HG03558 (cell line): Measurements from ENCODE around the gene SERPINA1.
"Not testable (repeated sequence)": the region's sequence is repeated elsewhere in the genome, so short reads cannot be mapped to it uniquely, and the experiment has no call there.

Source experiments
- ATAC-seq: cut with Tn5 transposase; IDR thresholded peaks from one replicate; pipeline ENCODE4 v1.9.1; 2021; ENCODE audit warnings: moderate number of reproducible peaks; ENCODE audit not compliant: unreplicated experiment; ENCODE audit errors: extremely low read depth

Gene SERPINA1

DNA sequence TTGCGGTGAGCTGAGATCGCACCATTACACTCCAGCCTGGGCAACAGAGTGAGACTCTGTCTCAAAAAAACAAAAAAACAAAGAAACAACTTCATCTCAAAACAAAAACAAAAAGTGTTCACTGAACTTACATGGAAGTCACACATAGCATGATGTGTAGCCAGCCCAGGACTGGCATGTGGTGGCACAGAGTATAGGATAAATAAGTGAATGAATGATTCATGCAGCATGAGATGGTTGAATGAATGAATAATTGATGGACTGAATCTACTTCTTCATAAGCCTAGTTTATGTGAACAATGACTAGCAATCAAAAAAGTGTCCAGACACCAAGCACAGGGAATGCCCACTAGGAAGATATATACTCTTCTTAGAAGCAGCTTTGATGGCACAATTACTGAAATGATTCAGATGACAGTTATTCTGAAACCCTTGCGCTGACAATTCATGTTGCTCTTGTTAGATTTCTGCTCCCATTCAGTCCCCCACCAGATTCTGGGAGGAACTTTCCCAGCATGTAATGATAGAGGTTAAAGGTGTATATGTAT is 33.7 kb downstream of the SERPINA1 start:
- ATAC-seq, result no peak

DNA sequence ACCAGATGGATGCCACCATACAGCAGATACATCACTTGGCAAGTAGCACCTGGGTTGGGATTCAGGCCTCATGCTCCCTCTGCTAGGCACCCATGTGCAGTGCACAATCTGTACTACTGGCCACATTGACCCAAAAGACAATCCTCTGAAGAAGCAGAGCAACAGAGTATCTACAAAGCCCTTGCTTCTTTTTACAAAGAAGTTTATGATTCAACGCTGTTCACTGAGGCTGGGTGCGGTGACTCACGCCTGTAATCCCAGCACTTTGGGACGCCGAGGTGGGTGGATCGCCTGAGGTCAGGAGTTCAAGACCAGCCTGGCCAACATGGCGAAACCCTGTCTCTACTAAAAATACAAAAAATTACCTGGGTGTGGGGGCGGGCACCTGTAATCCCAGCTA is 34.2 kb downstream of the SERPINA1 start:
- ATAC-seq, result not testable (repeated sequence)

DNA sequence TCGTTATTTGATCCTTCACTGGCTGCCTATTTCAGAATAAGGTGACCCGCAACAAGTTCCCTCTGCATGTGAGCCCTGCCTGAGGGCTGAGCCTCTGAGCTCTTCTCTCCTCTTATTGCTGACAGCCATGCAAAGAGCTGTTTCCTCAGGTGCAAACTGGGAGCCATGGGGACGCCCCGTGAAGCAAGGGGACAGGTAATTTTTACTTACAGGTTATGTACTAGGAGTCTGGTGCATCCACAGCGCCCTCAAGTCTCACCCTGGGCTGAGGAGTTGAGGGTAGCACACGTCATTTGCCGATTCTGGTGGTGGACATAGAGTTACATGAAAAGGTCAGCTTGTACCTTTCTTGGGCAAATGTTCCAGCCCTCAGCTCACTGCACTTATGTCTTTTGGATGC is 39.1 kb downstream of the SERPINA1 start:
- ATAC-seq, result no peak

DNA sequence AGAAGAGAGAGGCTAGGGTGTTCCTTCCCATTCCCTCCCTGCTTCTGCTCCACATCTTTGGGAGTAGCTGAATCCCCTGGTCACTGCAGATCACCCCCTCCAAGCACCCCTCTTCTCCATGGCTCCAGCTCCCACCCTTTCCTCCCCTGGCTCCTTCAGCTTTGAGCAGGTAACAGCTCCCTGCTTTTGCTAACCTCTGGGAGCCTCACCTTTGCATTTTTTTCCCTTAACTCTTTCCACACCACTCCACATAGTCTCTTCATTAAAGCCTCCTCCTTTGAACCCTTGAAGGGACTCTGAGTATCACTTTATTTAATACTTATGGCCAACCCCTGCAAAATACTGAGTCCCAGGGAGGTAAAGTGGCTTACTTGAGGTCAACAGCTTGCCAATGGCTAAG is 39.6 kb downstream of the SERPINA1 start:
- no peak for ATAC-seq

DNA sequence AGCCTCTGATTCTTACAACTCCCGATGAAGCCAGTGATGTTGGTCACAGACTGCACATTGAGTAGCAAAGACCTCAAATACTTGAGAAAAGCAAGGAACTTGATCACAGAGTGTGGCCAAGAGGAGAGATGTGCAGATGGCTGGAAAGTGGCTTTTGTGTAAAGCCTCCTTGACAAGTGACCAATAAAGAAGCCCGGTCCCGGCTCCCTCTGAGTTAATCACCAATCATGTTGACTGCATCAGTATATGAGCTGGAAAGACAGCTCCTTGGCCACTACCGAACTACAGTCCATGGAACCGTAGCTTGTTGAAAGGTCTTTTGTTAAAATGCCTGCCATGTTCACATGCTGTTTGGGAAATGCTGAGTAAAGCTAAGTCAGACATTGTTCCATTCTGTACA is 41.6 kb downstream of the SERPINA1 start:
- no peak for ATAC-seq

DNA sequence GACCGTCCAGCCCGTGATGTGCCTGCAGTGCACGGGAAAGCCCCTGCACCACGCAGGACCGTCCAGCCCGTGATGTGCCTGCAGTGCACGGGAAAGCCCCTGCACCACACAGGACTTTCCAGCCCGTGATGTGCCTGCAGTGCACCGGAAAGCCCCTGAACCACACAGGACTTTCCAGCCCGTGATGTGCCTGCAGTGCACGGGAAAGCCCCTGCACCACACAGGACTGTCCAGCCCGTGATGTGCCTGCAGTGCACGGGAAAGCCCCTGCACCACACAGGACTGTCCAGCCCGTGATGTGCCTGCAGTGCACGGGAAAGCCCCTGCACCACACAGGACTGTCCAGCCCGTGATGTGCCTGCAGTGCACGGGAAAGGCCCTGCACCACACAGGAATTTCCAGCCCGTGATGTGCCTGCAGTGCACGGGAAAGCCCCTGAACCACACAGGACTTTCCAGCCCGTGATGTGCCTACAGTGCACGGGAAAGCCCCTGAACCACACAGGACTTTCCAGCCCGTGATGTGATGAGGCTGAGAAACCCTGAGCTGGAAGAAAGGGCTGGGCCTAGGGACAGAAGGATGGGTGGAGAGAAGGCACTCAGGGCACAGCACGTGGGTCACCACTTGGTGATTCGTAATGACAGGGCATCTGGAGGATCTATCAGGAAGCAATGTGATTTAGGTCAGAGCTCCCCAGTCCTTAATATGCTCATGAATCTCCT is 42.2 kb downstream of the SERPINA1 start:
- ATAC-seq, result not testable (repeated sequence)

DNA sequence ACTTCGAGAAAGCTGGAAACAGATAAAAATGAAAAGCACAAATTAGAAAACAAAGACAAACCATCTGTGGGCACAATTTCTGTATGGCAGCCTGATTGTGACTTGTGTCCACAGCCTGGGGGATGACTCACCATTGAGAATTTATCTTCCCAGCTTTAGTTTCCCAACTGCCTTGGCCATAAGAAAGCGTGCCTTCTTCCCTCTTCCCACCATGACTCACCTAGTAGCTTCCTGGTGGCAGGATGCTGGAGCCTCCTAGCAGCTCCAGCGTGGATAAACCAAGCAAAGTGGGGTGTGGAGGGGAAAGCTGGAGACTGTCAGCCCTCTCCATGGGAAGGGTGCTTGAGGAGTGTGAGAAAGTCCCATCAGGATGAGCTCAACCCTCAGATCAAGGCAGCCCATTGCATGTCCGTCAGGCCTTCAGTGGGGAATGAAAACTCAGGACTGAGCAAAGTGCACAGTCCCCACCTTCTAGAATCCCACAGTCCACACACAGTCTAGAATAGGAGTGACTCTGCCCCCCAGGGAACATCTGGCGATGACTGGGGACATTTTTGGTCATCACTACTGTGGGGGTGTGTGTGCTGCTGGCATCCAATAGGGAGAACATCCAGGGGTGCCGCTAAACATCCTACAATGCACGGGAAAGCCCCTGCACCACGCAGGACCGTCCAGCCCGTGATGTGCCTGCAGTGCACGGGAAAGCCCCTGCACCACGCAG is 42.9 kb downstream of the SERPINA1 start:
- ATAC-seq, result no peak

DNA sequence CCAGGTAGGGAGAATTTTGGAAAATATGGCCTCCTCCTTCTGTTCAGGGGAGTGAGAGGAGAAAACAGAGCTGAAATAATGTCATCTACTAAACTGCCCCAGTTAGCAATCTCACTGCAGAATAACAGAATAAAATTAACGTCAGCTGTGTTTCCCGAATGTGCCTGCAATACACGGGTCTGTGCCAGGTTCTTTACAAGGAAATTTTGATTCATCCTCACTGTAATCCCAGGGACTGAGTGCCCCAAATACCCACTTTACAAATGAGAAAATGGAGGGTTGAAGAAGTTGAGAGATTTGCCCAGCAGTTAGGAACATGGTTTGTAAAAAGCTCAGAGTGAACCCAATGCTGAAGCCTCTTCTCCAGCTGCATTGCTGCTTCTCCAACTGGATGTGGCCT is 44.0 kb downstream of the SERPINA1 start:
- ATAC-seq, result no peak

DNA sequence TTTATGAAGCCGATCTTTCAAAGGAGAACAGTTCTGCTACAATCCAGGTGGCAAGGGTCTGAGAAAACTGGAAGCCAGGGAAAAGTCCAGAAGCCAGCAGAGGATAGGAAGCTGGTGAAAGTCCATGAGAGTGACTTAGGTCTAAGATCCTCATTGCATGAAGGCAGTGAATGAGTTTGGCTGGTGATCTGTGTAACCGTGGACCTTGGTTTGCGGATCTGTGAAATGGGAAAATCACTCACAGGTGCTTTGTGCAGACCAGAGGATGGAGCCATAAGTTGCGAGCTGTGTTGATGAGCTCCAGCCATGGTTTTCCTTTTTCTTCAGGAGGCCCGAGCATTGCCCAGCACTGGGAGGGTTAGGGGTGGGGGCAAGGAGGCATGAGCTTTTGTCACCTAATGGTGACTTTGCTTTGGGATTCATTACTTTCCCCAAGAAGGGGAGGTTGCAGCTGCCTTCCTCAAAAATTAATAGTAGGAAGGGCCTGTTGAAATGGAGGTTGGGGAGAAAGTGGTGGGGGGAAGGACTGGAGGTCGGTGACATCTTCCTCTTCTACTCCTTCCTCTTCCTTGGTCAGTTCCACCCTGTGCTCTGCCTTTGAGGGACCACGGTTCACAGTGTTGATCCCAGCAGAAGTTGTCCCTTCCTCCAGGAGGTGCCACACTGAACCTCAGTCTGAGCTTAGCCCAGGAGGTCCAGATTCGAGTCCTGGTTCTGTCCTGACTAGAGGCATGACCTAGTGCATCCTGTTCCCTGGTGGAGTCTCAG is 45.0 kb downstream of the SERPINA1 start:
- ATAC-seq, result no peak

DNA sequence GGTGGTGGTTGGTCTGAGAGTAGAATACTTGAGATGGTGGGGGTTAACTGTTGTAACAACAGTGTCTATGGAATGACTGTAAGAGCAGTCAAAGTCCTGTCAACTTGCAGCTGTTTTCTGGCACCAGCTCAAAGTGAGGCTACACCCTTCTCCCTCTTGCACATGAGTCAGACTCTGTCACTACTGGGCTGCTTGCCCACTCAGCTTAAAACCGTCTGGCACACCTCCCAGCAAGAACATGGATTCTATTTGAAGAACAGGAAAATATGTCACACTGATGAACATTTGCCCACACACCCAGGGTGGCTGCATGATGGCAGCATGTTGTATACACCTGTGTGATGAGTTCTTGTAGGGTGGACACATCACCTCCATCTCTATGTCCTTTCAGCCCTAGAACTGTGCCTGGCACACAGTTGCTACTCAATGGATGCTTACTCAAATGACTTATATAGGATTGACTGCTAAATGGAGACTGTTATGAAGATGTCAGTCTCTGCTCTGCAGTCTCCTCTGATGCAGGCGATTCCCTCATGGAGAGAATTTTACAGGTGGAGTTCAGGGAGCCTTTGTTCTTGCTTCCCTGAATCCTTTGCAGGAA is 46.0 kb downstream of the SERPINA1 start:
- ATAC-seq, result no peak

DNA sequence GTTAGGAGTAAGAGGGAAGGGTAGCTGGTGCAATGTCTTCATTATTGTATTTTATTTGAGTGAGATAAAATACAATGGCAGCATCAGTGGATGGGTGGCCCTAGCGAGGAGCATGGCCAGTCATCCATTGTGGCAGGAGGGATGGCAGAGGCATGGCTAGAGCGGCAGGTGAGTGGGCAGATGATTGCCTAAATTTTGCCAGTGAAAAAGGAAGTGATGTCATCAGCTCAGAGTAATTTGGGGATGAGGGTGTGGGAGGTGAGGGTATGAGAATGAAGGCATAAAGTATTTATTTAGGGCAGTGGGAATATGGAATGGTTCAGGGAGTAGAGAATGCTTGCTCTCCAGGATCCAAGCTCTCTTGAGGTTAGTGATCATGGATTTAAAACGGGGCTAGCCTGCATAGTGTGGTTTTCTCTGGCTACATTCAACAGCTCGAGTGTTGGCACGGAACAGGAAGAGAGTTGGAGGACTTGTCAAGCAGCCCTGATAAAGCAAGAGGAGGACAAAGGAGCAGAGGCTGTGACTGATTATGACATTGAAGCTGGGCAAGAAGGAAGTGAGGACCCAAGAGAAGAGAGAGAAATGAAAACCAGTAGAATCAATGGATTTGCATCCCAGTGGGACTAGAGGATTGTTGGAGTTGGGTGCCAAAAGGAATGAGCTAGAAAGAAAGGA is 46.6 kb downstream of the SERPINA1 start:
- ATAC-seq, result no peak

DNA sequence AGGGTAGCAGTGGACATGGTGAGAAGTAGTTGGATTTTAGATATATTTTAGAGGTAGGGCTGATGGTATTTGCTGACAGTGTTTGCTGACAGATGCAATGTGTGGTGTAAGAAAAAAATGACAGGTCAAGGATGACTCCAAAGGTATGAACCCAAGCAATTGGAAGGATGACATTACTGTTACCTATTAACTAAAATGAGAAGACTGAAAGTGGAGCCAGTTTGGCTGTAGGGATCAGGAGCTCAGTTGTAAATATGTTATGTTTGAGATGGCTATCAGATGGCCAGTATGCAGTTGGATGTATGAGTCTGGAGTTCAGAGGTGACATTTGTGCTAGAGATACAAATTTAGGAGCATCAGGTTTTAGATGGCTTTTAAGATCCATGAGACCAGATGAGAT is 47.9 kb downstream of the SERPINA1 start:
- ATAC-seq, result no peak

DNA sequence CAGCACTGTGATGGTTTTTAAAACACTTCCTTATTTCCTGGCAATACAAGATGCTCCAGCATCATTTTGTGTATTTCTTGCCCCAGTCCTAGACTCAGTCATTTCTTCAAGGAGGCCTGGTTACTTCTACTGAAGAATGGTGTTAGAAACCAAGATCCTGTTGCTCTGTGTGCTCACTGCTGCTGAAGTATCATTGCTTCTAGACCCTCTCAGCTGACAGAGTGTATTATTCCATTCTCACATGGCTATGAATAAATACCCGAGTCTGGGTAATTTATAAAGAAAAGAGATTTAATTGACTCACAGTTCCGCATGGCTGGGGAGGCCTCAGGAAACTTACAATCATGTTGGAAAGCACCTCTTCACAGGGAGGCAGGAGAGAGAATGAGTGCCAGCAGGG is 50.4 kb downstream of the SERPINA1 start:
- no peak for ATAC-seq

DNA sequence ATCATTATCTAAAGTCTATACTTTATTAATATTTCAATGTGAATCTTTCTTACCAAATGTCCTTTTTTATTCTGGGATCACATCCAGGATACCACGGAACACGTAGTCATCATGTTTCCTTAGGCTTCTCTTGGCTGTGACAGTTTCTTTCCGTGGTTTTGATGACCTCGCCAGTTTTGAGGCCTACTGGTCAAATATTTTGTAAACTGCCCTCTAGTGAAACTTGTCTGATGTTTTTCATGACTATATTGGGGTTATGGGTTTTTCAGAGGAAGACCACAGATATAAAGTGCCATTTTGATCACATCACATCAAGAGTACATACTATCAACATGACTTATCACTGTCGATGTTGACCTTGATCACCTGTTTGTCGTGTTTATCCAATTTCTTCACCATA is 51.1 kb downstream of the SERPINA1 start:
- ATAC-seq, result no peak

DNA sequence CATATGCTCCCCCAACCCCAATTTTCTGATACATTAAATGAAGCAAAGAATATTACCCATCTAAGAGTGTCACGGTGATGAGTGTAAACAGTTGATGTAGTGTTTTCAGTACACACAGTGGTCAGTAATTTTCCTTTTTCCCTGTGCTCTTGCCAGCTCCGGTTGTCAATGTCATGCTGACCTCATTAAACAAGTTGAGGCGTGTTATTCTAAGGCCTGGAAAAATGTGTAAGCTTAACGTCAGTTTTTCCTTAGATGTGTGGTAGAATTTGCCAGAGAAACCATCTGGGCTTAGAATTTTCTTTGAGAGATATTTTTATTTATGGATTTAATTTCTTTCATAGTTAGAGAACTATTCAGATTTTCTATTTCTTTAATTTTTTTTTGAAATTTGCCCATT is 53.5 kb downstream of the SERPINA1 start:
- ATAC-seq, result no peak

DNA sequence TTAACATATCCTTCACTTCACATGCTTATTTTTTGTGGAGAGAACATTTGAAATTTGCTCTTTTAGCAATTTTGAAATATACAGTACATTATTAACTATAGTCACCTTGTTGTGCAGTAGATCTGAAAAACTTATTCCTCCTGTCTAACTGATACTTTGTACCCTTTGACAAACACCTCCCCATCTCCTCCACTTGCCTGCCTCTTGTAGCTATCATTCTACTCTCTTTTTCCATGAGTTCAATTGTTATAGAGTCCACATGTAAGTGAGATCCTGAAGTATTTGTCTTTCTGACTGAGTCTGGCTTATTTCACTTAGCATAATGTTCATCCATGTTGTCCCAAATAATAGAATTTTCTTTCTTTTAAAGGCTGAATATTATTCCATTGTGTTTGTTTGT is 55.8 kb downstream of the SERPINA1 start:
- no peak for ATAC-seq

DNA sequence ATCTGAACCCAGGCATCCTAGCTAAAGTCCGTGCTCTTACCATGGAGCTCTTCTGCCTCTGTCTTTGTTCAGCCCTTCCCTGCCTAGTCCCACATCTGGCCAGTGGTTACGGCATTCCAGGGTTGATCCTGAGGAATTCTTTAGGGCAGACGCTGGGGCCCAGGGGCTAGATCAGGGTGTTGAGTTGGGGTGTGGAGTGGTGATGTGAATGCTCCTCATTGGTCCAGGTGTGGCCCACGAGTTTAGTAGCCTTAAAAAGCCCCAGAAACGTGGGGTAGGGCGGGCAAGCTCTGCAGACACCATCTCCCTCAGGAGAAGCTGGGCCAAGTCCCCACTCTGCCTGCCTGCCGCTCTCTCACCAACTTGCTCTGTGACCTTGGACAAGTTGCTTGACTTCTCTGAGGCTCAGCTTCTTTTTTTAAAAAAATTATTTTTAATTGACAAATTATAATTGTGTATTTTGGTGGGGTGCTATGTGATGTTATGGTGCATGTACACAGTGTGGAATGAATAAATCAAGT is 56.3 kb downstream of the SERPINA1 start:
- ATAC-seq, result no peak

DNA sequence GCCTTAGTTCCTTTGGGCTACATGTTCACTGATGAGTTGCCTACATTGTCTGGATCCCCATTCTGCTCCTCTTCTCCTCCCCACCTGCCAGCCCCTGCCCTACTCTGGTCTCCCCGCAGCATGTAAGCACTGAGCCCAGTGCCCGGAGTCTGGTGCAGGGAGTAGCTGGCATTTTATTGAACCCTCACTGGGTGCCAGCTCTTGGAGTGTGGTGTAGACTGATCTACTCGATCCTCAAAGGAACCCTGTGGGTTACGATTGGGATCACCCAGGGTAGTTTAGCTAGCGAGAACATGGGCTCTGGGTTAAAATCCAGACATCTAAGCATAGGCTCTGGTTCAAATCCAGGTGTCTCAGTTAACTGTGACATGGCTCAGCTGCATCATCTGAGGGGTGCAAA is 56.9 kb downstream of the SERPINA1 start:
- ATAC-seq, result no peak

DNA sequence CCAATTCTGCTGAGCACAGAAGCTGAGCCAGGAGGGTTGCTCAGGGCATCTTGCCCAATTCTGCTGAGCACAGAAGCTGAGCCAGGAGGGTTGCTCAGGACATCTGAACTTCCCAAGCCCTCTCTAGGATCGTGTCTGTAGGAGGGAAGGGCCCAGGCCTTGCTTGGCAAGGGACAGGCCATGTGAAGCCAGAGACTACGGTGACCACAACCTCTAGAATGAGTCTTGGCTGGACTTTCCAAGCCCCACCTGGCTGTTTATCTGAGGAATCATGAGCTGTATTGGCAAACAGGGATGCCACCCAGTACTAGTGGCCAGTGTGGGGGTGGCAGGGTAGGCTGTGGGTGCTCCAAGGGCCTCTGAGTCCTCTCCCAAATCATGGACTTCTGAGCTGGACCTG is 57.5 kb downstream of the SERPINA1 start:
- no peak for ATAC-seq

DNA sequence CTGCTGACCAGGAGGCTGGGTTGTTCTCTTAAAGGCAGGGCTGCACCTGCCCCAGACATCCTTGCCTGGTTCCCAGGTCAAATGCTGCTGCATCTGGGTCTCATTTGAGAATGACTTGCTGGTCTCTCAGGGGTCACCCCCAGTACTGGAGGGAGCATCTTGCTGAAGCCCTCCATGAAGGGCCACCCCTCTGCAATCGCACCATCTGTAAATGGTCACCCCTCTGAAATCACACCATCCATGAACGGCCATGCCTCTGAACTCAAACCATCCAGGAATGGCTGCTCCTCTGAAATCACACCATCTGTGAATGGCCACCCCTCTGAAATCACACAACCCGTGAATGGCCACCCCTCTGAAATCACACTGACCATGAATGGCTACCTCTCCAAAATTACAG is 58.0 kb downstream of the SERPINA1 start:
- ATAC-seq, result no peak
